K562 (cell line): ENCODE measurements around the gene SHISA4. TPM values are rescaled to one million over a fixed set of nuclear protein-coding genes. Genes with fewer than 3 reads are reported as not detected.

ENCODE experiments used
- ARID1B ChIP-seq: fragments of 450-650 bp; IDR thresholded peaks from 2 replicates; pipeline ENCODE4 v1.6.1; 2016; ENCODE audit warnings: antibody characterized with exemption, mild to moderate bottlenecking, inconsistent platforms
- ATF6 ChIP-seq: sonication (generic); formaldehyde crosslinking; IDR thresholded peaks from 2 replicates; pipeline ENCODE4 v1.4.0; 2020; ENCODE audit warnings: mild to moderate bottlenecking, missing genetic modification reagents
- CSDE1 ChIP-seq, 2 experiments: fragments of 450-650 bp; IDR thresholded peaks; 2 replicates each; pipeline ENCODE4 v1.6.1; 2016; ENCODE audit warnings: mild to moderate bottlenecking in 1 of 2
- CTCFL ChIP-seq: IDR thresholded peaks from 2 replicates; pipeline ENCODE4 v1.6.1; 2011; ENCODE audit warnings: borderline replicate concordance, low read depth, mild to moderate bottlenecking, moderate library complexity, low read length; ENCODE audit not compliant: insufficient read depth, poor library complexity, severe bottlenecking
- ELK3 ChIP-seq: fragments of 450-650 bp; formaldehyde crosslinking; IDR thresholded peaks from 2 replicates; pipeline ENCODE4 v1.4.0; 2020; ENCODE audit warnings: mild to moderate bottlenecking
- FOS ChIP-seq: IDR thresholded peaks from 3 replicates; pipeline ENCODE4 v1.6.1; 2011; ENCODE audit not compliant: insufficient read length; ENCODE audit errors: extremely low read depth
- GTF2F1 ChIP-seq: IDR thresholded peaks from 2 replicates; pipeline ENCODE4 v1.6.1; 2011; ENCODE audit warnings: low read depth, low read length, improper control_type of control experiment
- HDAC1 ChIP-seq, 2 experiments: fragments of 450-650 bp; IDR thresholded peaks; 2 replicates each; pipeline ENCODE4 v1.6.1; 2016 to 2017; ENCODE audit warnings: inconsistent platforms in 1 of 2, mild to moderate bottlenecking in 1 of 2, moderate library complexity in 1 of 2
- JUNB ChIP-seq: fragments of 450-650 bp; formaldehyde crosslinking; conservative IDR thresholded peaks from 2 replicates; pipeline ENCODE4 v1.4.0; 2020; ENCODE audit warnings: mild to moderate bottlenecking
- KAT7 ChIP-seq: sonication (generic); formaldehyde crosslinking; IDR thresholded peaks from 2 replicates; pipeline ENCODE4 v1.8.0; 2022; ENCODE audit warnings: missing genetic modification reagents, mild to moderate bottlenecking, borderline replicate concordance
- MAFG ChIP-seq: fragments of 450-650 bp; conservative IDR thresholded peaks from 2 replicates; pipeline ENCODE4 v1.6.1; 2016; ENCODE audit warnings: missing genetic modification characterization, missing compliant biosample characterization
- MAZ ChIP-seq, 2 experiments: fragments of 450-650 bp in 1 of 2; sonication (generic) in 1 of 2; formaldehyde crosslinking; IDR thresholded peaks in 1 of 2; conservative IDR thresholded peaks in 1 of 2; 2 replicates each; pipeline versions ENCODE4 v1.4.0 to v1.5.0; 2020; ENCODE audit warnings: mild to moderate bottlenecking in 1 of 2, missing genetic modification reagents in 1 of 2
- MTA2 ChIP-seq: fragments of 450-650 bp; IDR thresholded peaks from 2 replicates; pipeline ENCODE4 v1.6.1; 2016; ENCODE audit warnings: low read depth
- PRMT5 ChIP-seq: sonication (generic); formaldehyde crosslinking; IDR thresholded peaks from 2 replicates; pipeline ENCODE4 v1.5.0; 2020; ENCODE audit warnings: missing genetic modification reagents
- SETDB1 ChIP-seq: IDR thresholded peaks from one replicate; pipeline ENCODE4 v1.6.1; 2012; ENCODE audit warnings: low read length, control low read depth, inconsistent platforms
- SRSF7 ChIP-seq: fragments of 200-400 bp; formaldehyde crosslinking; optimal IDR thresholded peaks from 2 replicates; pipeline ENCODE3; 2017; ENCODE audit warnings: mild to moderate bottlenecking, low read depth, low read length
- TBL1XR1 ChIP-seq, 2 experiments: IDR thresholded peaks; 2 replicates each; pipeline ENCODE4 v1.6.1; 2012; ENCODE audit warnings: improper control_type of control experiment in 2 of 2, low read length in 2 of 2, mild to moderate bottlenecking in 1 of 2
- TOE1 ChIP-seq, 2 experiments: fragments of 450-650 bp in 1 of 2; sonication (generic) in 1 of 2; formaldehyde crosslinking in 1 of 2; IDR thresholded peaks; 2 replicates each; pipeline versions ENCODE4 v1.7.1 to v1.8.0; 2016 to 2022; ENCODE audit warnings: borderline replicate concordance in 2 of 2, mild to moderate bottlenecking in 2 of 2, antibody characterized with exemption in 1 of 2, inconsistent platforms in 1 of 2, low read depth in 1 of 2, missing genetic modification reagents in 1 of 2, moderate library complexity in 1 of 2
- ZBTB34 ChIP-seq: fragments of 250-450 bp; sonication (Bioruptor Pico); IDR thresholded peaks from 2 replicates; pipeline ENCODE4 v1.8.0; 2021; ENCODE audit warnings: mild to moderate bottlenecking, moderate library complexity
- ZNF224 ChIP-seq: sonication (generic); formaldehyde crosslinking; IDR thresholded peaks from 2 replicates; pipeline ENCODE4 v1.8.0; 2022; ENCODE audit warnings: mild to moderate bottlenecking, missing genetic modification reagents
- ZNF41 ChIP-seq: fragments of 250-450 bp; sonication (Bioruptor Pico); conservative IDR thresholded peaks from 2 replicates; pipeline ENCODE4 v1.4.0; 2020; ENCODE audit warnings: mild to moderate bottlenecking
- polyA plus RNA-seq, 8 experiments: library from polyadenylated mRNA; depleted of rRNA in 4 of 8; stranded (reverse) in 5 of 8; unstranded in 3 of 8; fragments of >200 nt; fragmentation: Nextera tagmentation in 2 of 8; fragmentation: Illumina TruSeq in 1 of 8; extraction: Ambion mirVana in 2 of 8; extraction: Trizol in 1 of 8; gene quantifications; 2 replicates each; pipeline versions ENCODE4 v1.2.1 to v1.2.3, GENCODE V29; 2011 to 2014; ENCODE audit warnings: inconsistent platforms in 1 of 8, missing spikeins in 1 of 8
- total RNA-seq, 7 experiments: library from RNA; depleted of rRNA in 6 of 7; stranded (reverse); fragments of >200 nt in 6 of 7; fragmentation: Illumina TruSeq in 2 of 7; extraction: Trizol in 2 of 7; gene quantifications; 2 replicates each; pipeline versions ENCODE4 v1.2.1 to v1.2.3, GENCODE V29; 2011 to 2021; ENCODE audit warnings: low replicate concordance in 1 of 7

SHISA4 gene
- total and polyA plus RNA-seq, 9 of the 15 experiments (the other 6 are each of a cell fraction or from before 2014, with no cell fraction given) = 0.15 to 0.95 (median 0.68) TPM; not detected in 2

DNA sequence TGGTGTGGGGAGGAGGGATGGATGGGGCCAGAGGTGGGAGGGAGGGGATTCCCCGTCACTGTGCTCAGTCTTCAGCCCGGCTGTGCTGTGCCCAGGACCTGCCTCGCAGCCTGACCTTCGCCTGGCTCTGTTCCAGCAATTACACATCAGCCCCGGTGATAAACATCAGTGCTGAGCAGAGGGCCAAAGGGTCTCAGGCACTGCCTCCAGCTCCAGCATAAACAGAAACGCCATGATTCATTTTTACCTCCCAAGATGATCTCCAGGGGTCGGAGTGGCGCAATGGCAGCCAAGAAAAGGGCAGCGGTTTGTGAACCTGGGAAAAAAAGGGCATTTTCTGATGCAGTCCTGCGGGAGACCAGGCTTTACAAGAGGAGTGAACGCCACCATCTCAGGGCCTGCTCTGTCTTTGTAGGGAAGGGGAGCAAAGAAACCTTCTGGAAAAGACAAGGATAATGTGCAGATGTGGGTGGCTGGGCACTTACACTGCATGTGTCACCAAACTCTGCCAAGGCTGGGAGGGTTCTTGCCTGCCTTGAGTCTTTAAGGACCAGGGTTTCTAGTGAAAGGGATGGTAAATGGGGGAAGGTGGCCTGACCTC, 28.1 kb downstream of the SHISA4 start (continued):
- no peak for TF ChIP-seq PRMT5
- TF ChIP-seq HDAC1 (IDR thresholded peaks at IDR 0.05) = no peak
- peak; percentile 21; the same call in 1 of the 2 replicates for TF ChIP-seq MTA2
- no peak for TF ChIP-seq ZNF41 (CRISPR knock-in tag)
- TF ChIP-seq FOS = no peak
- no peak for TF ChIP-seq KAT7
- TF ChIP-seq TOE1 (IDR thresholded peaks at IDR 0.05; ENCODE audit: borderline replicate concordance) = no peak; the same call in 1 of the 2 replicates
- no peak for TF ChIP-seq TOE1 (CRISPR knock-in tag; IDR thresholded peaks at IDR 0.05; ENCODE audit: borderline replicate concordance, low read depth)
- no peak for TF ChIP-seq ATF6
- TF ChIP-seq MAFG (tag) = 0 out of 2 replicates have a peak, but pooled peaks have one; percentile 13
- no peak for TF ChIP-seq TBL1XR1 (IDR thresholded peaks at IDR 0.05; ENCODE audit: low read length in 2 of 2)
- TF ChIP-seq ZNF224 (CRISPR knock-in tag) = no peak
- TF ChIP-seq MAZ (CRISPR knock-in tag; conservative IDR thresholded peaks at IDR 0.05 in 1 of 2, IDR thresholded peaks at IDR 0.05 in 1 of 2) = peak in 1 of 2 experiments; percentile 48; a peak in 2 of 4 replicates
- TF ChIP-seq ZBTB34 (CRISPR knock-in tag) = no peak
- TF ChIP-seq ARID1B = peak; percentile 71
- TF ChIP-seq JUNB (CRISPR knock-in tag) = no peak
- no peak for TF ChIP-seq ELK3 (CRISPR knock-in tag)
- no peak for TF ChIP-seq GTF2F1
- TF ChIP-seq CSDE1 (IDR thresholded peaks at IDR 0.05) = no peak
- no peak for TF ChIP-seq SRSF7
- TF ChIP-seq CTCFL = no peak
- no peak for TF ChIP-seq SETDB1
